ENCODE measurements around the gene NFIB. TPM values are rescaled to one million over a fixed set of nuclear protein-coding genes. Genes with fewer than 3 reads are reported as not detected.

The NFIB gene
- total and polyA plus RNA-seq, 8 donors: 8.9 to 65.0 (median 45.7) TPM

DNA sequence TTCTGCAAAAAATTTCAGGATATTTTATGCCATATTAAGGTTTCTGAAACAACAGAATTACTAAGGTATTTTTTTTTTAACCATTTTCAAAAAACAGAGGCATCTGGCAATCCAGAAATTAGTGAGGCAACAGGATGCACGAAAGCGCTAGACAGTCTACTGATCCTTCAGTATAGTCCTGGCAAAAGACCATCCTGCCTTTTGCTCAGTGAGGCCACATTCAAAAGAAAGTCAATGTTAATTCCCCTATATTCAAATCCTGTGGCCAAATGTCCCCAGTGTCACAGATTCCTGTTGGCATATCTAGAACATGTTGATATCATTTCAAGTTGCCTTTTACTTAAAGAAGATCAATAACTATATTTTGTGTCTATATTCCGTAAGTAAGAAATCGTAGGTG, 13.1 kb upstream of the NFIB start:
- WGBS, 2 donors: 90 to 96% methylated on average over 4 of the region's 4 CpGs
- no peak for FAIRE-seq
- no peak for TF ChIP-seq CTCF (IDR thresholded peaks at IDR 0.05)
- H3K36me3 ChIP-seq: no peaks in the 10 kb centered on the region
- no peaks in the 10 kb centered on the region for H3K27me3 ChIP-seq
- no peak overlapping the region for H3K4me3 ChIP-seq
- no peak for ATAC-seq
- H3K27ac ChIP-seq: no peak overlapping the region
- intact Hi-C loops (cut with DNase I): no loop called here
- DNase-seq: no peak
- H3K4me1 ChIP-seq: peaks cover 0 to 6% (median 0%) of the 10 kb centered on the region in 3 donors
- H3K9me3 ChIP-seq: no peaks in the 10 kb centered on the region

- H3K36me3 ChIP-seq: no peaks in the 10 kb centered on the region
- no peak overlapping the region for H3K4me3 ChIP-seq
- H3K4me1 ChIP-seq: peaks cover 0 to 6% (median 0%) of the 10 kb centered on the region in 3 donors
- no peak overlapping the region for H3K27ac ChIP-seq
- intact Hi-C loops (cut with DNase I): no loop called here
- no peak for DNase-seq
- 92 to 93% methylated on average over 3 of the region's 3 CpGs for WGBS, 2 donors
- FAIRE-seq: no peak
- no peak for ATAC-seq
- H3K27me3 ChIP-seq: no peaks in the 10 kb centered on the region
- no peak for TF ChIP-seq CTCF (IDR thresholded peaks at IDR 0.05)
- no peaks in the 10 kb centered on the region for H3K9me3 ChIP-seq
Observed at GRCh38 chr9:14326264-14326826, 12.4 kb upstream of the NFIB start.

DNA sequence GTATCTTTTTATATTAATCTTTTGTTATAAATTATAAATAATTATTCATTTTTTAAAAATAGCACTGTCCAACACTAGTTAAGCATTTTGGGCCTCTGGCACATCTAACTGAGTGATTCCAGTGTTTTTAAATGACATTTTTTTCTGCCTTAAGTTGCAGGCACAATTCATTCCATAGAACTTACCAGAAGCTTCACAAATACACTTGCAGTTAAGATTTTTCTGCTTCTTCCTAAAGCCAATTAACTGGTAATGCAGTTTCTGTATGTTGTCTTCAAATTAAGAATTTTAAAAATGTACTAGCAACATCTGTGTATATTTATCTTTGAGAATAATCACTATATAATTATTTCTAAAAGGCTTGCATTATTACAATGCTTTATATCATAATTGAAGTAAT, 11.2 kb upstream of the NFIB start:
- H3K4me3 ChIP-seq: no peak overlapping the region
- intact Hi-C loops (cut with DNase I): no loop called here
- H3K27ac ChIP-seq: no peak overlapping the region
- DNase-seq (no peak), ATAC-seq (no peak), FAIRE-seq (no peak)
- TF ChIP-seq CTCF (IDR thresholded peaks at IDR 0.05): no peak
- no peaks in the 10 kb centered on the region for H3K36me3 ChIP-seq
- H3K27me3 ChIP-seq: no peaks in the 10 kb centered on the region
- H3K4me1 ChIP-seq: peaks cover 0 to 8% (median 6%) of the 10 kb centered on the region in 3 donors
- H3K9me3 ChIP-seq: no peaks in the 10 kb centered on the region

DNA sequence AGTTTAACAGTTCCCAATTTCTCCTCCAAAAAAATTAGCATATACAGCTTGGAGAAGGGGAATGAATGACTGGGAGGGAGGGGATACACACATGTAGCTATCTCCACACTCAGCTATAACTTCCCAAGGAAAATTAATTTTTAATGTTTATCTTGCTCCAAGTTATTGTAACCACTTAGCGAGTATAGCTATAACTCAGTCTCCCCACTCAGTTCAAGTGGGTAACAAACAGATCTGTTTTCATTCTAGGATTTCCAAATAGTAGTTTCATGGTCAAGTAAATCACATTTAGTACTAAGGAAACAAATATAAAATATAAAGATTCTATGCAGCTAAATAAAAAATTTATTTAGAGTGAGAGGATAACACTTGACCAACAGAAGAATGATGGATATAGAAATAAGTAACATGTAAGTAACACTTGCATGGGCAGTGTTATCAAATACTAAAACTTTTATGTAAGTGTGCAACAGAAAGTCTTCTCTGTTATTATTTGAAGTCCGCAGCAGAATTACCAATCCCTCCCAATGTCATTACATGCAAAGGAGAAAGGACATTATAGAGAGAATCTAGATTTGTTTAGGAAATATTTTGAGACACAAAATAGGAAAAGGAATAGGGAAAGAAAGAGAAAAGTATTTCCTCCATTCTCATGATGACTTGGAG, 10.2 kb upstream of the NFIB start:
- H3K9me3 ChIP-seq: no peaks in the 10 kb centered on the region
- no peaks in the 10 kb centered on the region for H3K36me3 ChIP-seq
- no peaks in the 10 kb centered on the region for H3K27me3 ChIP-seq
- H3K4me3 ChIP-seq: no peak overlapping the region
- no peak for ATAC-seq
- no peak for TF ChIP-seq CTCF (IDR thresholded peaks at IDR 0.05)
- intact Hi-C loops (cut with DNase I): no loop called here
- H3K4me1 ChIP-seq: peaks cover 1 to 9% (median 8%) of the 10 kb centered on the region in 3 donors
- 87 to 91% methylated on average over 2 of the region's 2 CpGs for WGBS, 2 donors
- no peak for DNase-seq
- FAIRE-seq: peak; percentile 20
- H3K27ac ChIP-seq: no peak overlapping the region

Measured in pancreas (tissue), 10 donors.